HK-2 (cell line): Measurements from ENCODE around the gene CEP112.
"Not testable (repeated sequence)": the region's sequence is repeated elsewhere in the genome, so short reads cannot be mapped to it uniquely, and the experiment has no call there.

Experiments used
- DNase-seq: peaks from one replicate; pipeline ENCODE4 v3.0.0-alpha.2; 2018; ENCODE audit not compliant: unreplicated experiment

The CEP112 gene

DNA sequence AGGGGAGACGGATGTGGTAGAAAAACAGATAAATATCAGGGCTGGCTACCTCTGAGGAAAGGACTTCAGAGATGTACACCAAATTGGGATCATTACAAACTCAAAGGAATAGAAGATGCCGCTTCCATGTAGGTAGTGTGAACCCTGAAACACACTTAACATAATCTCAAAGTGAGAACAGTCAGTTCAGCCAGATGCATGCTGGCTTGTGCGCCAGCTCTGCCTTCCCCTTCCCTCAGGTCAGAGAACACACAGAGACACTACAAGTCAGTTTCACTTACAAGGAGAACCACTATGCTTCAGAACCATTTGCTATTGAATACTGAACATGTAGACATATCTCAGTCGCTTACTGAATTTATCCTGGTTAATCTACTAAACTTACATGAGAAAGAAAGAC is 454.5 kb downstream of the CEP112 start:
- DNase-seq: no peak

DNA sequence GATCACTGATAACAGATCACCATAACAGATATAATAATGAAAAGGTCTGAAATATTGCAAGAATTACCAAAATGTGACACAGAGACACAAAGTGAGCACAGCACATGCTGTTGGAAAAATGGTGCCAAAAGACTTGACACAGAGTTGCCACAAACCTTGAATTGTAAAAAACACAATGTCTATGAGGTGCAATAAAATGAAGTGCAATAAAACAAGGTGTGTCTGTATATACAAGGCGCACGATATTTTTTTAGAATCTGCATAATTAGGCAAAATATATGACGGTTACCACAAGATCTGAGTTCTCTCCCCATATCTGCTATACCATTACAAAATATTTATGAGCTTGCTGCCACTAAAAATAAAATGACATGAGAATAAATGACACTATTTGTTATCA is 458.6 kb downstream of the CEP112 start:
- no peak for DNase-seq

DNA sequence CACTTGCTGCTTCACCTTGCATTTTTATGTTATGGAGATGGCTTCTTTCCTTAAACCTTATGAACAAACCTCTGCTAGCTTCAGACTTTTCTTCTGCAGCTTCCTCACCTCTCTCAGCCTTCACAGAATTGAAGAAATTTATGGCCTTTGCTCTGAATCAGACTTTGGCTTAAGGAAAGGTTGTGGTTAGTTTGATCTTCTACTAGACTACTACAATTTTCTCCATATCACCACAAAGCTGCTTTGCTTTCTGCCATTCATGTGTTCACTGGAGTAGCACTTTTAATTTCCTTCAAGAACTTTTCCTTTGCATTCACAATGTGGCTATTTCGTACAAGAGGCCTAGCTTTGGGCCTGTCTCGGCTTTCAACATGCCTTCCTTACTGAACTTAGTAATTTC is 459.3 kb downstream of the CEP112 start:
- DNase-seq: not testable (repeated sequence)

DNA sequence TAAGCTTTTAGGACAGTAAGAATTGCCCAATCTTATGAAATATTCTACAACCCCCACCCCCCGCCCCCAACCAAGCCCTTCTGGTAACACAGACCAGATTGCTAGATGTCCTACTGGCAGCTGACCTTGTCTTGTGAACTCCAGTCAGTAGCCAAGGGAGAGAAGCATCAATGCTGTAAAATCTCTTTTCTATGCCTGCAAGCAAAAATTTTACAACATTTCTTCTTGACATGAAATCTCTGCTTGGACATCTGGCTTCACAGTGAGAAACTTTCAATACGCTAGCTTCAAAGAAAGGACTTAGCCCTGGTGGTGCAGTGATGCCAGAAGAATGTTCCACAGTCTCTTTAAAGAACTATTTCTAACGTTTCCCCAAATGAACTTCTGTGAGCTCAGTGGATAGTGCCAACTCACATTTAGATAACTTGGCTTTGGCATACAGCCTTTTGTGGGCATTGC is 461.2 kb downstream of the CEP112 start:
- DNase-seq: no peak

DNA sequence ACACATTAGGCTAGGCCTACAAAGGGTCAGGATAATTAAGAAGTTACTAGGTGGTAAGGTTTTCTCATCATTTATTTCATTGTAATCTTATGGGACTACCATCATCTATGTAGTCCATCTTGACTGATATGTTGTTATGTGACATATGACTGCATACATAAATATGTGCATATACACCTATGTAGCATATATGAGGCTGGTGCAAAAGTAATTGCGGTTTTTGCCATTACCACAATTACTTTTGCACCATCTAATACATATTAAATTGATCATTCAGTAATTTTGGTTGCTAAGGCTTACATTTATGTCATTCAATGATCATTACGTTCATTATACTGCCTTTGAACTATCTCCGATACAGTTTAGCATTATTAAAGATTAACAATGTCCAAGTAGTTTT is 462.7 kb downstream of the CEP112 start:
- DNase-seq: no peak

DNA sequence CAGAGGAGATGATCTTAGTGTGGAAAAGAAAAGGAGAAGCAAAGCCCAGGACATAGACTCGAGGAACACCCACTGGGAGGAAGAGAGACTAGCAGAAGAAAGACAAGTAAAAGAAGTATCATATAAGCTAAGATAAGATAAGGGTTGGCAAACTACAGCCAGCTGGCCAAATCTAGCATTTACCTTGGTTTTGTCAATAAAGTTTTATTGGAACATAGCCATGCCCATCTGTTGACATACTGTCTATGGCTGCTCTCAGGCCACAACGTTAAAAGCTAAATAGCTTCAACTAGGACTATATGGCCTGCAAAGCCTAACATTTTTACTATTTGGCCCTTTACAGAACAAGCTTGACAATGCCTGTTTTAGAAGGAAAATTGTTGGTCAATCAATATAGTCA is 464.1 kb downstream of the CEP112 start:
- DNase-seq: no peak

DNA sequence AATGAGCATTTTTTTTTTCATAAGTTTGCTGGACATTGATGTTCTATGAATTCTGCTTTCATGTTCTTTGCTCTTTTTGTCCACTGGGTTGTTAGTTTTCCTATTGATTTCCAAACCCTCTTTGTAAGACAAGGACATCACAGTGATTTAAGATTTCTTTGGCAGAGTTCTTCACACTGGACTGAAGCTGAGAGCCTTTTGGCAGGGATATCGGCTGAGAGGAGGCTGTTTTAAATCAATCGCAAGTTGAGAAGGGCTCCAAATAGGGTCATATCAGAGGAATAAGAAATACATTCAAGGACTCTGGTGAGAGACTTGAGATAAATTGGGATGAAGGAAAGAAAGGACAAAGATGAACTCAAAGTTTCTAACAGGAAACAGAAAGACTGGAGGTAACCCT is 464.7 kb downstream of the CEP112 start:
- no peak for DNase-seq

DNA sequence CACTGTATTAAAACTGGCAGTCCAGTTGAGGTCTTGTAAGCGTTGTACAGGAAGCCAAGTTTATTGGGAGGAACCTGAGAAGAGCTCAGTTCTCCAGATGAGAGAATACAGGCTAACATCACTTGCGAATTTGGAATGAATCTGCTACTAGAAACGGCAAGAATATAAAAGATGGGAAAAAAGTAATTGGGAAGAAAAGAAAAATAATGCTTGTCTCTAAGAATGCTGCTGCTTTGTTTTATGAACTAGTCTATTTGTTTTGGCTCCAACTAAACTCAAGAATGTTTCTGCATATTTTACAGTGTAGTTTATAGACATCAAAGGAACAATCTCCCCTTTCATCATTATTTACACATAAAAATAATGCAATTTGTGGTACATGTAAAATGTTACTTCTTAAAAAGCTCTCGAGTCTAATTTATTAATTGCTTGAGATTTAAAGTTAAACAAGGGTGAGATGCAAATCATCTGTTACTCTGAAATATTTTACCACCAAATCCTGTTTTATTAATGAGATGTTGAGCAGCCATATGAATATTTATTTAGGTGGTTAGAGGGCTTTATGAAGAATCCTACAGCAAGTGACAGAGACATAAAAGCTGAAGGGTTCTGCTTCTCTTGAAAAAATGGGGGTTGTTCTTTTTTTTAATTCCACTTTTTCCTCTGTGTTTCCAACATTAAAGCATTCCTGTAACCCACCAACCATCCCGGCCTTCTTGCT is 468.3 kb downstream of the CEP112 start:
- DNase-seq: no peak

DNA sequence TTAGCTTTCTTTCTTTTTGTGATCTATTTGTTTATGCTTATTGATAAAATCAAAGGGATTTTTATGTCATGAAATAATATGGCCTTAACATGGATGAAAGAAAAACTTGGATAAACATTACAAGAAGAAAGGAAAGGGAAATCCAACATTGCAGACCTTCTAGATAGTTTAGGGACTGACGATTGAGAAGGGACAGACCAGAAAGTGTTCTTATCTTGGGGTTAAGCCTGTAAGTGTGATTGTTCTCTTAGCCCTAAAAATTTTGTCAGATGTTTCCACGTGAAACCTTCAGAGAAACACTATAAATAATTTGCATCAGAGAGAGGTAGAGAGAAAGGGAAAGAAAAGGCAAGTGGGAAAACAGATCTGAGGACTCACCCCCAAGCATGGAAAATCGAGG is 473.3 kb downstream of the CEP112 start:
- no peak for DNase-seq

DNA sequence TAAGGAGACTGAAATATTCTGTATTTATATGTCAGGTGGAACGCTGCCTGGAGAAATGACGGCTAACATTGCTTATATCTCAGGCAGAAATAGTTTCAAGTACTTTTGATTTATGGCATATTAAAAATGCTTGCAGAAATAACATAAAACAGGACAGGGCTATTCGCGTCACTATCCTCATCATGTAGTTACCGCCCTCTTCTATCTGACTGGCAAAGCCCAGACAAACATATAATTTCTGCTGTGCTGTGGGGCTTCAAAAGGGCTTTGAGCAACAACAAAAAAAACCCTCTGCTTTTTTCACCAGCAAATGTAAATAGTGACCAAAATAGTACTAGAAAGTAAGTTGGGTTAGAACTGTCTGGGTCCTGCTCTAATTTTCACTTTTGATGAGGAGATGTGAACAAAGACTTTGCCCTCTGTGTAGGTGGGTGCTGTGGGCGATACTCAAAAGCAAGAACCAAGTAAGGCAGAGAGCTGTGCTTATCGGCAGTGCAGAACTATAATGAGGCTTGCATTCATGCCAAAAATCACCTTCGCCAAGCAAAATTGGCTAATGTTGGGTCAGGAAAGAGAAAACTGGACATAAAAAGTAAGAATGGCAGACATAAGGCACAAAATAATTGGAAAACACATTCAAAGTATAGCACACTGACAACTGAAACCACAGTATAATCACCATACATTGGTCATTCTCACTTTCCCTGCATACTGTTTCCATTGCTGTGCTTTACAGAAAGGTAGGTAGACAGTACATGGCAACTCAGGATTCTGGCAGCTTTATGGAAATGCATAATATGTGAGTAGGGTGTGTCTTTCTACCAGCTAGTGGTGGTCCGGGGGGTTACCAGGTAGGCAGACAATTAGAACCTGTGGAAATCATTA is 479.3 kb downstream of the CEP112 start:
- no peak for DNase-seq

DNA sequence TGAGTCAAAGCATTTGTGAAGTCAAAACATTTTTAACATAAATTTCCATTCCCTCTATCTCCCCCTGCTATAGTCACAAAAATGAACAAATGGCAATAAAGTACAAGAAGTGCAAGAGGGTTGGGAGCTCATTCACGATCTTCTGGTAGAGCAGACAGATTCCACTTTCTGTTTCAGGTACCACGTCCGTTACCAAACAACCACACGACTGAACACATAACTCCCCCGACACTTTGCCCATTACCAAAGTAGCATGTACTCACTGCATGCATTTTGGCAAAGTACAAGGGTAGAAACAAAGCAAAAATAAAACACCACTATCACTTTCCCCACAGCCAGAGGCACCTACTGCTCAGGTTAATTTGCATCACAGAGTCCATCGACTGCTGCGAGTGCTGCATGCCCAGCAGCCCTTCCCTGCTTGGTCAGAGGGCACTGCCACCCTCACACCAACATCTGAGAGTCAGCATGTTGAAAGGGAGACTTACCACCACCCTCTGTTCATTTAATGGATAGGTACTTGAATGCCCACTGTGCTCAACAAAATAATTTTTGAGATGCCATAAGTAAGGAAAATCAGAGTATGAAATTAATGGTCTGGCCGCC is 480.2 kb downstream of the CEP112 start:
- no peak for DNase-seq

DNA sequence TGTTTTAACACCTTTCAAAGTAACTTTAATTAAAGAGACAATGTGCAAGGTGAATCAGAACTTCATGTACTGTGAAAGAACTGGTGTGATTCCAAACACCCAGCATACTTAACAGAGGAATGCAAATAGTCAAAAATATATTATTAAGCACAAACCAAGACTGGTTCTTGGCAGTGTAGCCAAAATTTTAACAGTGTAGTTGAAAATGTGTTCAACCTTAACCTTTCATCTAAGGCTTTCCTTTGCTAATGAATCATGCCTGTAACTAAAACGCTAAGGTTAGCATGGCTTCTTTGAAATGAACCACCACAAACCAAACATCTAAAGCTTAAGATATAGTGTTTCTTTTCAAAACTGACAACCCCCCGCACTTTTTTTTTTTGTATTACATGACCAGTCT is 484.2 kb downstream of the CEP112 start:
- DNase-seq: no peak

DNA sequence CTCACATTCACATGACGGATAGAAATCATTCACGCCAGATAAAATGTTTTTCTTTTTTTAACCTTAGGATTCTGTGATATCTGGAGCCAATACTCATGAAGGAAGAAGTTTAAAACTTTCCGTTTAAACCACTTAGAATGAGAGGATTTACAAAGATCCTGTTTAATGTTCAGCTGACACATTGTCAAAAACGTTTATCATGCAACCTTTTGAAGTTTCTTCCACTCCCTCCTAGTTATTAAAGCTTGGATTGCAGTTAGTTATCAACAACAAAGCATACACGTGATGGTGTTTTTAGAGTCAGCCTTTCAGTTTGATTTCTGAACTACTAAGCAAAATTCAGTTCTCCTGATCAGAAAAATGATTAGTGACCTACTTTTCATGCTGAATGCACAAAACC is 487.2 kb downstream of the CEP112 start:
- no peak for DNase-seq

DNA sequence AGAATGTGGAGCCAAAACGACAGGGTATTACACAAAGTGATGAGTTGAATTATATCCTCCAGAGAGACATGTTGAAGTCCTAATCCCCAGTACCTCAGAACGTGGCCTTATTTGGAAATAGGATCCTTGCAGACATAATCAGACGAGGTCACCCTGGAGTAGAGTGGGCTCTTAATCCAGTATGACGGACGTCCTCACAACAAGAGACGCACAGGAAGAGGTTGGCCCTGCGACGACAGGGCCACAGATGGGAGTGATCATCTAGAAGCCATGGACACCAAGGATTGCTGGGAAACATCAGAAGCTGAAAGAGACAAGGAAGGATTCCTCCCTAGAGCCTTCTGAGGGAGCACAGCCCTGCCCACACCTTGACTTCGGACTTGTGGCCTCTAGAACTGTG is 488.0 kb downstream of the CEP112 start:
- no peak for DNase-seq

DNA sequence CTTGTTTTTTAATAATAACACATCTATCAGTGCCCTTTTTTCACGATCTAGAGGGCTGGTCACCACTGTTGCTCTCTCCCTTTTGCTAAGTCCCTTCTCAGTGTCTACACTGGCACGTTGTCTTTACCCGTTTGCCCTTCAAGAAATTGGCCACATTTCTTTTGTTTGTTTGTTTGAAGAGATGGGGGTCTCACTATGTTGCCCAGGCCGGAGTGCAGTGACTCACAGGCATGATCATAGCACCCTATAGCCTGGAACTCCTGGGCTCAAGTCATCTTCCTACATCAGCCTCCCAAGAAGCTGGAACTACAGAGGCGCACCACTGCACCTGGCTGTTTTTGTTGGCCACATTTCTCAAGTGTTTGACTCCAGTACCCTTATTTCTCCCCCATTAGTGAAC is 492.5 kb downstream of the CEP112 start:
- DNase-seq: no peak

DNA sequence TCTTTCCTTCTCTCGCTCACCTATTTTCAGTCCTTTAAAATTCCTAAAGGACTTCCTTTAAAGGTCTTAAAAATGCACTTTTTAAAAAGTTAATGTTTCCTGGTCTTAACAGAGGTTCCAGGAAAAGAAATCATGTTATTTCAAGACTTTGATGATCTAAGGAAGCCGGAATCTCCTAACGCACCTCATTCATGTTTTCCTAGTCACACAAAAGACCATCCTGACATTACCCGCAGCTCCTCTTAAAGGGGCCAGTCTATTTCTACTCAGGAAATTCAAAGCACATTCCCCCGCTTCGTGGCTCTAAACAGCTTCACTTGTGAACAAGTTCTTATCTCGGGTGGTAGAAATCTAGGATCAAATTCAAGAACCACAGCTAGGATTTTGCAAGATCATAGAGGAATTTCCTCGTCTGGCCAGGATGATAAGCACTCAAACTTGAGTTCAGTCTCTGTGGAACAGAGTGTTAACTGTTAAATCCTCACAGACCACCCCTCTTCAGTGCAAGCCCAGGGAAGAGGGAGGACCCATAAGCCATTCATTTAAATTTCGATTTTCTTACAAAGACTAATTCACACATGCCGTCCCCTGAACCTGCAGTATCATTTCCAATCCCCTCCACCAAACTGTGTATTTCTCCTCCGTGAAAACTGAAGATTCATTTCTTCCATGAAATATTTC is 493.4 kb downstream of the CEP112 start:
- peak; percentile 25 for DNase-seq

DNA sequence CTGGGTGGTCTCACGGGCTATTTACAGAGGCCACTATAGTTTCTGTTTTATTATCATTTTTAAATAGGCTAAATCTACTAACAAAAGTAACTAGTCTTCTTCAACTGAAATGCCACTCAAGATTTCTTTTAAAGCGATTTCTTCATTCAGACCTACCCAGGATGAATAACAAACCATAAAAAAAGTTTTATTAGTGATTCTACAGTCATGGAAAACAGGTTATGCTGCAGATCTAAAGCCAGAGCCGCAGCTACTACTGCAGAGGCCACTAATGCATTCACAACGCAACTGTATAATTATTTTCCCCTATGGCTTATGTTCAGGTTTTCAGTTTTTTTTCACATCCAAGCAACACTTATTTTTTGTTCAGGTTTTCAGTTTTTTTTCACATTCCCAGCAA is 494.3 kb downstream of the CEP112 start:
- DNase-seq: no peak

DNA sequence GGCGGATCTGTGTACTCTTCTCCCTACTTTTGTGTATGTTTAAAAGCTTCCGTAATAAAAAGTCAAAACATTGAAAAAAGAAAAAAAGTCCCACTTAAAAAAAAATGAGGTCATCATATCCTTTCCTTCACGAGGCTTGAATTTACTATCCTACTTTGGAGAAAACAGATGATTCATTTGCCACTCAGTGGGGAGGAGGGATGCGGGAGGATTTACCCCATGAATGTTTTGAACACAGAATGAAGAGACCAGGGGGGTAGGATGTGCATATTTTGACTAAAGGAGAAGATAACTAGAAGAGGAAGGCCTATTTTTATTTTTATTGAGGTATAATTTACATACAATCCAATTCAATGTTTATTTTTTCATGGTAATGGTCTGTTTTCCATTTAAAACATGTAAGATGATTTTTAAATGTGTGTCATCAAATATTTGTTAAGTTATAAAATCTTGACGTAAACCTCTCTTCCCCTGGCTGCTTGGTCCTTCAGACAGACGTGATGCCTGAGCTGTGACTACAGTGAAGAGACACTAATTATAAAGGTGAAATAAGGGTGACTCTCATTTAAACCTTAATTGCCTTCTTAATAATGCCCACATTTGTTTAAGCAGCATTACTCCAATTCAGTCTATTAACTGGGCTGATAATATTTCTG is 495.1 kb downstream of the CEP112 start:
- no peak for DNase-seq

DNA sequence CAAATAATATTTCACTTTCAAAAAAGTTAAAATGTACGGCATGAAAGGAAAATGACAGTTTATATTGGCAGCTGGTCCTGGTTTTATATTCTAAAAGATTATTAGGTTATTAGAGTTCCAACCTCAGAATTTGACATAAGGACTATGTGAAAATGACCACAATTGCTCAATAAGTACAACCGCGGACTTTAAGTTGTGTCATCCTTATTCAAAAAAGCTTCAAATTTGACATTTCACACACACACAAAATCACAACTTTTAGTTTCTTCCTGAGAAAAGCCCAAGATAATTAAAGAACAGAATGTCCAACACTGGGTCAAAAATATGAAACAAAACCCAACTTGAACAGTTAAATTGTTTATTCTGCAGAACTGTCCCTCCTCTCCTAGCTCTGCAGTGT is 497.3 kb downstream of the CEP112 start:
- DNase-seq: no peak

DNA sequence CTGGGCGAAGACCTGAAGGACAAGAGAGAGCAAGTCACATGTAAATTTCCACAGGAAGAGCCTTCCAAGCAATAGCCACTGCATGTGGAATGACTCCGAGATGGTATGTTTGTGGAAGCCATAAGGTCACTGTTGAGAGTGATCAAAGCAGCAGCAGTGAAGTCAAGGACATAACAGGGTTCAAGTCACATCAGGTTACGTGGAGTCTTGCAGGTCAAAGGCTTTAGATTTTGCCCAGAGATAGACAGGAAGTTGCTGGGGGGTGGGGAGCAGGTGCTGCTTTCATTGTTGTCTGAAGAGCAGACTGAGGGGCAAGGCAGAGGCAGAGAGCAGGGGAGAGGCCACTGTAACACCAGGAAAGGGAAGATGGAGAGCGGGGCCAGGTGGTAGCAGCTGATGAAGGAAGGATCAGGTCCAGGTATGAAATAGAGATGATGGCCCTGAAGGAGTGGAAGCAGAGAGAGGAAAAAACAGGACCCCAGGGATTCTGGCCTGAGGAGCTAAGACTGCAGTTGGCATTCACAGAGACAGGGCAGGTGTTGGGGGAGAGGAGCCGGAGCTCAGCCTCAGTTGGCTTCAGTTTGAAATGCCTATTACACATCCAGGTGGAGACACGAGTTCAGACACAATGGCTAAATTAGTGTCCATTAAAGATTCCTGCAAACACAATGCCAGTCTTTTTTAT is 501.2 kb downstream of the CEP112 start:
- DNase-seq: no peak

DNA sequence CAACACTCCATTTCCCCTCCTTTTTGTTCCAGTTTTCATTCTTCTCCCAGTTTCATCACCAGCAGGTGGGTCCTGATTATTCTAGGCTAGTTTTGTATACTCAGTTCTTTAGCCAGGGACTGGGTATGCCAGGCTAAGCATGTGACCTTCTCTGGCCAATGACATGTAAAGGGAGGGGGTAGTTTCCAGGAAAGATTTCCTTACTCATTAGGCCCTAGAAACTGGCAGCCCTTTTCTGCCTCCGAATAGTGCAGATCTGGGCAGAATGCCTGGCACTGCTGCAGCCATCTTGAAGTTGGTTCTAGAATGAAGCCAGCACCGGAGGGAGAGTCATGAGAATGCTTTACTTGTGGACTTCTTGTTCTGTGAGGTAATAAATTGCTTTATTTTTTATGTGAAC is 503.6 kb downstream of the CEP112 start:
- DNase-seq: no peak
